ENCODE data around the gene THEM4.

DNA sequence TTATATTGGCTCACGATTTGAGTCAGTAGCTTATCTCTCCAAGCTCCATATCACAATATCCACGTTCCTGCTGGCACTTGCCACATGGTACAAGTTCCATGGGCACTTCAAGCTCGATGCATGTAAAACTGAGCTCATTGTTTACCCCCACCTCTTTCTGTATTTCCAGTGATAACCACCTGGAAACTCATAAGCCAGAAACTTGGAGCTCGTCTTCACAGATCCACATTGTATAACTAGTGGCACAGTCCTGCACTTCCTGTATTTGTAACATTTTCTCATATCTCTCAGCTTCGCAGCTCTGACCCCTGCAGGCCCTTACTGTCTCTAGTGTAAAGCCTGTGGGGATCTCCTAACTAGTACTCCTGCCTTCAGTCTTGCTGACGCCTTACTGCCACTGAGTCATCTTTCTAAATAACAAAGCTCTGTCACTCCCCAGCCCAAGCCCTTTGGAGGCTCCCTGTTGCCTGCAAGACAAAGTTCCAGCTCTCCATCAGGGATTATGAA lies 63.2 kb downstream of the THEM4 start:
- TF ChIP-seq GATA2 (IDR thresholded peaks at IDR 0.05; ENCODE audit: low read depth, low read length) = no peak
- no peak for TF ChIP-seq GATA3 (IDR thresholded peaks at IDR 0.05; ENCODE audit: low read depth, low read length)
